K562 (cell line): ENCODE measurements around the gene C5orf24.

Experiments
- CREB1 ChIP-seq, 2 experiments: sonication (generic) in 1 of 2; formaldehyde crosslinking in 1 of 2; IDR thresholded peaks; 2 replicates each; pipeline versions ENCODE4 v1.6.1 to v1.8.0; 2012 to 2022; ENCODE audit warnings: inconsistent platforms in 1 of 2, mild to moderate bottlenecking in 1 of 2, missing genetic modification reagents in 1 of 2, moderate library complexity in 1 of 2
- FOXJ3 ChIP-seq: sonication (generic); formaldehyde crosslinking; IDR thresholded peaks from 2 replicates; pipeline ENCODE4 v1.4.0; 2020; ENCODE audit warnings: mild to moderate bottlenecking, missing genetic modification reagents
- HNRNPL ChIP-seq: fragments of 200-400 bp; formaldehyde crosslinking; IDR thresholded peaks from 2 replicates; pipeline ENCODE4 v1.6.1; 2017; ENCODE audit warnings: low read depth, mild to moderate bottlenecking, low read length
- KLF16 ChIP-seq: IDR thresholded peaks from 2 replicates; pipeline ENCODE4 v1.6.1; 2016; ENCODE audit warnings: antibody characterized with exemption
- POLR2A ChIP-seq: fragments of 450-650 bp; conservative IDR thresholded peaks from 2 replicates; pipeline ENCODE4 v1.6.1; 2016
- SMARCE1 ChIP-seq: fragments of 450-650 bp; IDR thresholded peaks from 2 replicates; pipeline ENCODE4 v1.7.1; 2016; ENCODE audit warnings: mild to moderate bottlenecking
- ZNF121 ChIP-seq: sonication (generic); formaldehyde crosslinking; conservative IDR thresholded peaks from 2 replicates; pipeline ENCODE4 v1.8.0; 2022; ENCODE audit warnings: missing genetic modification reagents
- TF ChIP-seq, protein P1 (sequence below): sonication (generic); formaldehyde crosslinking; IDR thresholded peaks from 2 replicates; pipeline ENCODE4 v1.8.0; 2023; ENCODE audit warnings: mild to moderate bottlenecking, missing genetic modification reagents
- TF ChIP-seq, protein P2 (sequence below): fragments of 250-450 bp; sonication (Bioruptor Pico); IDR thresholded peaks from 2 replicates; pipeline ENCODE4 v1.4.0; 2020; ENCODE audit warnings: mild to moderate bottlenecking, moderate library complexity, borderline replicate concordance
- TF ChIP-seq, protein P3 (sequence below), 3 experiments: IDR thresholded peaks in 2 of 3; conservative IDR thresholded peaks in 1 of 3; 2 replicates each; pipeline ENCODE4 v1.5.1; 2011 to 2012; ENCODE audit warnings: low read length in 3 of 3, mild to moderate bottlenecking in 3 of 3, control low read depth in 2 of 3, improper control_type of control experiment in 1 of 3, inconsistent platforms in 1 of 3, low read depth in 1 of 3, mixed read lengths in 1 of 3, moderate library complexity in 1 of 3; ENCODE audit not compliant: insufficient read depth in 2 of 3

DNA sequence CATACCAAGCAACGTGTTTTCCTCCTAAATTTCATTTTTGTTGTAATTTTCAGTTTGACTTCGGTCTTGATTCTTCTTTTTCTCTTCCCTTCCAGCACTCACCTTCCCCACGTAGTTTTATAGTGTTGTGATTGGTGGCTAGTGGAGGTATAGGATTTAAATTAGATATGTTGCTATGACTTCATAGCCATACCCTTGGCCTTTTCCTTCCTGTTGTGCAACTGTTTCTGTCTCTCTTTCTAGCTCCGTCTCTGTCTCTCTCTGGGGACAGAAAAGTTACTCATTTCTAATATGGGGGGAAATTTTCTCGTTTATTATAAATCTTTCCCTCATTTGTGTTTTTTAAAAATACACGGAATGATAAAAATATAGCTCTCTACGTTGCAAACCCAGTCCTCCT, 20.6 kb upstream of the C5orf24 start:
- TF ChIP-seq, protein P1, sequence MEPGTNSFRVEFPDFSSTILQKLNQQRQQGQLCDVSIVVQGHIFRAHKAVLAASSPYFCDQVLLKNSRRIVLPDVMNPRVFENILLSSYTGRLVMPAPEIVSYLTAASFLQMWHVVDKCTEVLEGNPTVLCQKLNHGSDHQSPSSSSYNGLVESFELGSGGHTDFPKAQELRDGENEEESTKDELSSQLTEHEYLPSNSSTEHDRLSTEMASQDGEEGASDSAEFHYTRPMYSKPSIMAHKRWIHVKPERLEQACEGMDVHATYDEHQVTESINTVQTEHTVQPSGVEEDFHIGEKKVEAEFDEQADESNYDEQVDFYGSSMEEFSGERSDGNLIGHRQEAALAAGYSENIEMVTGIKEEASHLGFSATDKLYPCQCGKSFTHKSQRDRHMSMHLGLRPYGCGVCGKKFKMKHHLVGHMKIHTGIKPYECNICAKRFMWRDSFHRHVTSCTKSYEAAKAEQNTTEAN (CRISPR knock-in tag) = no peak
- TF ChIP-seq HNRNPL (no peak), SMARCE1 (no peak), ZNF121 (CRISPR knock-in tag) (no peak), CREB1 (IDR thresholded peaks at IDR 0.05) (no peak), CREB1 (CRISPR knock-in tag; IDR thresholded peaks at IDR 0.05) (no peak), POLR2A (no peak), FOXJ3 (no peak), KLF16 (no peak)
- TF ChIP-seq, protein P2, sequence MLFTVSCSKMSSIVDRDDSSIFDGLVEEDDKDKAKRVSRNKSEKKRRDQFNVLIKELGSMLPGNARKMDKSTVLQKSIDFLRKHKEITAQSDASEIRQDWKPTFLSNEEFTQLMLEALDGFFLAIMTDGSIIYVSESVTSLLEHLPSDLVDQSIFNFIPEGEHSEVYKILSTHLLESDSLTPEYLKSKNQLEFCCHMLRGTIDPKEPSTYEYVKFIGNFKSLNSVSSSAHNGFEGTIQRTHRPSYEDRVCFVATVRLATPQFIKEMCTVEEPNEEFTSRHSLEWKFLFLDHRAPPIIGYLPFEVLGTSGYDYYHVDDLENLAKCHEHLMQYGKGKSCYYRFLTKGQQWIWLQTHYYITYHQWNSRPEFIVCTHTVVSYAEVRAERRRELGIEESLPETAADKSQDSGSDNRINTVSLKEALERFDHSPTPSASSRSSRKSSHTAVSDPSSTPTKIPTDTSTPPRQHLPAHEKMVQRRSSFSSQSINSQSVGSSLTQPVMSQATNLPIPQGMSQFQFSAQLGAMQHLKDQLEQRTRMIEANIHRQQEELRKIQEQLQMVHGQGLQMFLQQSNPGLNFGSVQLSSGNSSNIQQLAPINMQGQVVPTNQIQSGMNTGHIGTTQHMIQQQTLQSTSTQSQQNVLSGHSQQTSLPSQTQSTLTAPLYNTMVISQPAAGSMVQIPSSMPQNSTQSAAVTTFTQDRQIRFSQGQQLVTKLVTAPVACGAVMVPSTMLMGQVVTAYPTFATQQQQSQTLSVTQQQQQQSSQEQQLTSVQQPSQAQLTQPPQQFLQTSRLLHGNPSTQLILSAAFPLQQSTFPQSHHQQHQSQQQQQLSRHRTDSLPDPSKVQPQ (CRISPR knock-in tag) = no peak
- TF ChIP-seq, protein P3, sequence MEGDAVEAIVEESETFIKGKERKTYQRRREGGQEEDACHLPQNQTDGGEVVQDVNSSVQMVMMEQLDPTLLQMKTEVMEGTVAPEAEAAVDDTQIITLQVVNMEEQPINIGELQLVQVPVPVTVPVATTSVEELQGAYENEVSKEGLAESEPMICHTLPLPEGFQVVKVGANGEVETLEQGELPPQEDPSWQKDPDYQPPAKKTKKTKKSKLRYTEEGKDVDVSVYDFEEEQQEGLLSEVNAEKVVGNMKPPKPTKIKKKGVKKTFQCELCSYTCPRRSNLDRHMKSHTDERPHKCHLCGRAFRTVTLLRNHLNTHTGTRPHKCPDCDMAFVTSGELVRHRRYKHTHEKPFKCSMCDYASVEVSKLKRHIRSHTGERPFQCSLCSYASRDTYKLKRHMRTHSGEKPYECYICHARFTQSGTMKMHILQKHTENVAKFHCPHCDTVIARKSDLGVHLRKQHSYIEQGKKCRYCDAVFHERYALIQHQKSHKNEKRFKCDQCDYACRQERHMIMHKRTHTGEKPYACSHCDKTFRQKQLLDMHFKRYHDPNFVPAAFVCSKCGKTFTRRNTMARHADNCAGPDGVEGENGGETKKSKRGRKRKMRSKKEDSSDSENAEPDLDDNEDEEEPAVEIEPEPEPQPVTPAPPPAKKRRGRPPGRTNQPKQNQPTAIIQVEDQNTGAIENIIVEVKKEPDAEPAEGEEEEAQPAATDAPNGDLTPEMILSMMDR (IDR thresholded peaks at IDR 0.05 in 2 of 3, conservative IDR thresholded peaks at IDR 0.05 in 1 of 3; ENCODE audit: insufficient read depth in 2 of 3, low read depth in 1 of 3, low read length in 3 of 3) = no peak
